NCI-H345 (cell line): ENCODE measurements around the gene CEP170.
"Not testable (repeated sequence)": the region's sequence is repeated elsewhere in the genome, so short reads cannot be mapped to it uniquely, and the experiment has no call there.

Source experiments
- DNase-seq: peaks from one replicate; lab custom pipeline; 2025; lab: John Stamatoyannopoulos, UW

The CEP170 gene

GRCh38 chr1:243233908-243234307 lies 21.2 kb downstream of the CEP170 start:
- DNase-seq, result no peak

- DNase-seq, result peak; percentile 27
Measured at GRCh38 chr1:243230914-243231313, 24.2 kb downstream of the CEP170 start.

- no peak for DNase-seq
Measured at GRCh38 chr1:243229526-243229925, 25.6 kb downstream of the CEP170 start.

- no peak for DNase-seq
Measured at GRCh38 chr1:243227622-243228021, 27.5 kb downstream of the CEP170 start.

GRCh38 chr1:243218059-243218458 lies 37.0 kb downstream of the CEP170 start:
- no peak for DNase-seq

GRCh38 chr1:243217349-243217748 lies 37.7 kb downstream of the CEP170 start:
- no peak for DNase-seq

GRCh38 chr1:243216741-243217140 lies 38.3 kb downstream of the CEP170 start:
- no peak for DNase-seq

- not testable (repeated sequence) for DNase-seq
Measured at GRCh38 chr1:243215276-243215875, 39.7 kb downstream of the CEP170 start.

GRCh38 chr1:243213045-243213787 lies 41.9 kb downstream of the CEP170 start:
- DNase-seq, result no peak

- DNase-seq, result not testable (repeated sequence)
Measured at GRCh38 chr1:243211984-243212383, 43.1 kb downstream of the CEP170 start.

- DNase-seq, result not testable (repeated sequence)
Measured at GRCh38 chr1:243205026-243205501, 50.0 kb downstream of the CEP170 start.

GRCh38 chr1:243204336-243204735 lies 50.7 kb downstream of the CEP170 start:
- not testable (repeated sequence) for DNase-seq

- DNase-seq, result not testable (repeated sequence)
Measured at GRCh38 chr1:243203196-243203595, 51.9 kb downstream of the CEP170 start.

- DNase-seq, result not testable (repeated sequence)
Measured at GRCh38 chr1:243201316-243201715, 53.8 kb downstream of the CEP170 start.

GRCh38 chr1:243197524-243197923 lies 57.6 kb downstream of the CEP170 start:
- not testable (repeated sequence) for DNase-seq

- not testable (repeated sequence) for DNase-seq
Measured at GRCh38 chr1:243193330-243193729, 61.8 kb downstream of the CEP170 start.

- not testable (repeated sequence) for DNase-seq
Measured at GRCh38 chr1:243186201-243186995, 68.7 kb downstream of the CEP170 start.

- DNase-seq, result not testable (repeated sequence)
Measured at GRCh38 chr1:243184787-243185186, 70.3 kb downstream of the CEP170 start.

- DNase-seq, result not testable (repeated sequence)
Measured at GRCh38 chr1:243183661-243184060, 71.4 kb downstream of the CEP170 start.

- not testable (repeated sequence) for DNase-seq
Measured at GRCh38 chr1:243183176-243183575, 71.9 kb downstream of the CEP170 start.

- DNase-seq, result no peak
Measured at GRCh38 chr1:243179720-243180119, 75.4 kb downstream of the CEP170 start.

- not testable (repeated sequence) for DNase-seq
Measured at GRCh38 chr1:243177792-243178191, 77.3 kb downstream of the CEP170 start.
